Dermis microvascular lymphatic vessel endothelial cell (primary cell): ENCODE measurements around the gene MRPS25. TPM values are rescaled to one million over a fixed set of nuclear protein-coding genes. Genes with fewer than 3 reads are reported as not detected.
"Not testable (repeated sequence)": the region's sequence is repeated elsewhere in the genome, so short reads cannot be mapped to it uniquely, and the experiment has no call there.

Experiments used
- DNase-seq, 2 donors: peaks; one replicate each; pipeline versions ENCODE4 v3.0.0 to v3.0.0-alpha.2; 2010; ENCODE audit warnings: low read depth in 2 of 2
- total RNA-seq: library from RNA; depleted of rRNA; stranded (reverse); fragments of >200 nt; gene quantifications from 2 replicates; pipeline ENCODE4 v1.2.1, GENCODE V29; 2014

The MRPS25 gene
- total RNA-seq, 1 donor from 2014 or later, result 23.4 TPM

DNA sequence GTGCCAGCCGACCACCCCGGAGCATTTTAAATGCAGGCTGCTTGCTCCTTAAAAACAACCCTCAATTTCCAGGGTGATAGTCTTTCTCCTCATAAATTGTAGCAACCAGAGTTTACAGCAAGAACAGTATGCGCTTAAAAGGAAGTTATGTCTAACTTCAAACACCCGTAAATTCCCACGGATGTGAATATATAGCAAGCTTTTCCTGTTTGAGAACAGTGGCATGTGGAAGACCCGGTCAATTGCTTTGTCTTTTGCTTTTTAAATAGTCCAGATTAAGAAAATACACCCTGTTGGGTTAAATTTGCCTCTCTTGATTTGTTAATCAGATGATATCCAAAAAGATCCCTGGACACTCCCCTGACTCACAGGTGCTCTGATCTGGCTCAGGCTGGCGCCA, 20.8 kb downstream of the MRPS25 start:
- DNase-seq, result peak in 1 of 2 donors; percentile 70

DNA sequence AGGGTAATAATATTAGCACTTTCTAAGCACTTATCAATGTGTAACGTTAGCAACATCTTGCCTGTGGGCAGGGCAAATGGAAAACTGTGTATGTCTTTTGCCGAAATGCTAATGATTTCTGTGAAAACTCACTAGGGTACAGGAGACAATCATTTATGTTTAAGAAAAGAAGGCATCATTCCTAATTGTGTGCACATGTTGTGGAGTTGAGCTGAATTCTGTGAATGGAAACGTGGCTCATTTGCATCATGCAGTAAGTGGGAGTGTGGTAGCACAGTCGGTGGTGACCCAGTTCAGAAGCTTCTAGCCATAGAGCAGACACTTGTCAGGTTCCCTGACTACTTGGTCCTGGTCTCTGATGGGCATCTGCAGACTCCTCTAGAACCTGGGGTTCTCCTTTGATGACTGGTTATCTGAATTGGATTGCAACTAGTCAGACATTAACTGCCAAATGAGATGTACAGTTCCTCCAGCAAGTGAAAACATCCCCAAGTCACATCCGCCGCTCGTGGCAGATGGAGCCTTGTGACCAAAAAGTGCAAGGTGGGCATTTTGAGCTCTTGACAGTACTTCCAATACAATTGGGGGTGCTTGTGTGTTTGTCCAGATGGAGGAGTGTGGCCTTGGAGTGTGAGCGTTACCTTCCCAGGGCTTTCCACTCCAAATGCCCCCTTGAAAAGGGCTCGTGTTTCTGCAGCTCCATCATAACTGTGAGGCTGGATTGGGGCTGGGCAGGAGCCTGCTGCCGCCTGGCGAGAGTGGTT, 21.5 kb downstream of the MRPS25 start:
- no peak for DNase-seq

DNA sequence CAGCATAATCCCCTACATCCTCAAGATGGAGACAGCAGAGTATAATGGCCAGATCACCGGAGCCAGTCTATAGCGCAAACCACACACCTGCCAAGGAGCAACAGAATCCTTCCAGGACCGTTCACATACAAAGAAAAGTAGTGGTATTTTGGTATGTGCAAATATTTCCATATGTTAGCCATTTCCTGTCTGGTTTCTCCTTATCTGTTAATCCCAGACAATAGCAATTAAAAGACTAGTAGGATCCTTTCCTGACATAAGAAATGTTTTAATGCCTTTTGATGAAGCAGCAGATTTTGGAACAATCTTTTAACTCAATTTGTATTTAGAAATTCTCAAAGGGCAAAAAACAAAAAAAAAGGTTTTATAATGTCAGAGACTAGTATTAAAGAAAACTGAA, 22.2 kb downstream of the MRPS25 start:
- DNase-seq, result peak in 1 of 2 donors; percentile 56

DNA sequence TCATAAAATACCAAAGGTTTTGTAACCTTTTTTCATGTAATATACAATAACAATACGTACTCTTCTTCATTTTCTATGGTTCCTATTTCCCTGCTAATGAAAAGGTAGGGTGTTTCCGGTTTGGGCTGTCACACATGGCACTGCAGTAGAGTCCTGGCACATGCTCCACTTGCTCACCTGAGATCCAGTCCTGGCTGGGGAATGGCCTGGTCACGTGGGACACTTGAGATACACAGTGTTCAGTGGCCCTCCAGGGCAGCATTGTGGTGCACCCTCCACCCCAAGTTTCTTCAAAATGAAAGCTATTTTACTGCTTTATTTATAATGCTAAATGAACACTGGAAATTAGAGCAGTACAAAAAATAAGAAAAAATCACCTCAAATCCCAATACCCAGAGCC, 23.2 kb downstream of the MRPS25 start:
- DNase-seq, result no peak

DNA sequence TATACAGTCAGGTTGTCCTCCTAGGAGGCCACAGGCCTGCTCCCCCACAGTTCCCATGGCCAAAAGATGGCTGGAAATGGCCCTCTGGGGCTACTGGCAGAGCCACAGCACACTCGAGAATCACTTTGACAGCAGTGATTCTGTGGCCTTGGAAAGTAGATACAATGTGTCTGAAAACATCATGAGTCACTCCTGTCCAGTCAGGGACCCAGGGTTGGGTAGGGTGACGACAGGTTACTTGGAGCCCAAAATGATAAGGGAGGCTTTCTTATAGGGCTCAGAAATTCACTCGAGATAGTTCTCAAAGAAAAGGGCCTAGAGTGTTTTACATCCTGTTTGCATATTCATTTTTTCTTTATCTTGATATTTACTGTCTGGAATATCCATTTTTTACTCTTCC, 24.3 kb downstream of the MRPS25 start:
- DNase-seq, result no peak

DNA sequence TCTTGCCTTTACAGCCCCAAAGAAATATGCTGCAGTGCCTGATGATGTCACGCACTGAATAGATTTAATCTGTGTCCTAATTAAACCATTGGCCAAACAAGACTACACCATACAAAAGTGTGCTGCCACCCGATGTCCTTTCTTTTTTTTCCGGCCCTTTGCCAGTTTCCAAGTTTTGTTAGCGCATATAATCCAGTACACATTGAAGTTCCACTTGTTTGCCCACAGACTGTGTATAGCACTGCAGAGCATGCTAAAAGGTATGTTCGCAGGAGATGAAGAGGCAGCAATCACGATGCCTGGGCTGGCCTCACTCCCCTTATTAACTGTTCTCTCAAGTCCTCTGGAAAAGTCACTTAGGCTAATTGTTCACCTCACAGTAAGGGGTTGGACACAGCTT, 26.8 kb downstream of the MRPS25 start:
- DNase-seq, result no peak

DNA sequence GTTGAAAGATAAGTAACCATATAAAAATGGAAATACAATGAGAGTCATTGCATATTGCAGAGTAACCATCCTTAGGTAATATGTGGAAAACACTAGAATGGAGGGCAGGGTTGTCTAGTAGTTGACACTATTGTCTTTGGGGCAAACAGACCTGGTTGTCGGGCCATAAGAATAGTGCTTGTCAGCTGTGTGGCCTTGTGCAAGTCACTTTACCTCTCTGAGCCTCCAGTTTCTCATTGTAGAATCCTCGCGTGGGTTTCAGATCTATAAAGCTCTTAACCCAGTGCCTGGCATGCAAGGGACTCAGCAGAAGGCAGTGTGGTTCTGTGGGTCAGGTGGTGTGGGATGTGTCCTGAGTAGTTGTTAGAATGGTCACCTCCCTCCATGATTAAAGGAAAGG, 32.0 kb downstream of the MRPS25 start:
- no peak for DNase-seq

DNA sequence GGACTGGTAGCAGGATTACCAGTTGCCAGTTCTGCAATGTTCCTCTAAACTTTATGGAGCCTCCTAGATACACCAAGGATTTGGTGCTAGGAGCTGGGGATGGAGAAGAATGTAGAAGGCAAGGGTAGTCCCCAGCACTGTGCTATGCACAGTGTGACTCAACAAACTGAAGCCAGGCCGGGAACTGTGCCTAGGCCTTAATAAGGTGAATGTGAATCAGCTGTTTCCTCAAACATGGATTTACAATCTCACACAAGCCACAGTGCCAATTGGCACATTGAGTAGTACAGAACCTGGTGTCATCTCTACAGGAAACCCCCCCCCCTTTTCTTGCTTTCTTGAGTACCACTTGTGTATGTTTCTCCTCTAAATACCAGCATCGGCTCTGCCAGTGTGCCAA, 32.5 kb downstream of the MRPS25 start:
- DNase-seq, result no peak

DNA sequence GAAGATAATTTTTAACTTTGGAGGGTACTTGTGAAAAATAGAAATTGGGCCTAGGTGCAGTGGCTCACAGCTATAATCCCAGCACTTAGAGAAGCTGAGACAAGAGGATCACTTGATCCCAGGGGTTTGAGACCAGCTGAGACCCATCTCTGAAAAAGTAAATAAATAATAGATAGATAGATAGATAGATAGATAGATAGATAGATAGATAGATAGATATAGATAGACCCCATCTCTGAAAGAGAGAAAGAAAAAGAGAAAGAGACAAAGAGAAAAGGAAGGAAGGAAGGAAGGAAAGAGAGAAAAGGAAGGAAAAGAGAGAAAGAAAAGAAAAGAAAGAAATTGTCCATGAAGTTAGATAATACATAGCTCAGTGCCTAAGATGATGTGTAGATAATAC, 35.5 kb downstream of the MRPS25 start:
- no peak for DNase-seq

DNA sequence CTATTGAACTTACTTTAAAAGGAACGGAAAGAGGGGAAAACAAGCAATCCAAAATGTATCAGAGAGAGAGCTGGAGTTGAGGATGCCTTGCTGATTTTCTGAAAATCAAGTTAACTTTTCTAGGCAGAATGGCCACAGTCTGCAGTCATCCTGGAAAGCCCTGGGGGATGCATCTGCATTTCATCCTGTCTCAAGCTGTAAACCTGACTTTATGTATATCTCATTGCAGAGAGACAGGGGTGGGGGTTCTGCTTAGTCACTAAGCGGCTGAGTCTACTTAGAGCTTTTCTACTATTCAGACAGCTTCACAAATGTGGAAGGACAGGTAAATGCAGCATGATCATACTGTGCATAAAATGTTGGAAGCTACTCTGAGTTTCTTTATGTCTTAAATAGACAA, 41.4 kb downstream of the MRPS25 start:
- no peak for DNase-seq

DNA sequence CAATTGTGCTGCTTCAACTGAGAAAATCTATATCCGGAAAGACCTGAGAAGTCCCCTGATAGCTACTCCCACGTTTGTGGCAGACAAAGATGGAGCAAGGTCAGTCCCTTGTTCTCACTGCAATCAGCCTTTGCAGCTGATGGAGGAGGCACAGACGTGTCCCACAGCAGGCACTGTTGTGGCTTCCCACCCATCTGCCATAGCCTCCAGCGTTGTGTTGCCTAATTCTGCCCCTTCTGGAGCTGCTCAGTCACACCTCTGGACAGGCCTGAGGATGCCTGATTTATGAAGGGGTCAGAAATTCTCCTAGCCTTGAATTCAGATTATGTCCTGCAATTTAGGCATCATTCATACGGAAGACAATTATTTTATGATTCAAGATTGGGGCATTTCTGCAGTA, 41.9 kb downstream of the MRPS25 start:
- no peak for DNase-seq

DNA sequence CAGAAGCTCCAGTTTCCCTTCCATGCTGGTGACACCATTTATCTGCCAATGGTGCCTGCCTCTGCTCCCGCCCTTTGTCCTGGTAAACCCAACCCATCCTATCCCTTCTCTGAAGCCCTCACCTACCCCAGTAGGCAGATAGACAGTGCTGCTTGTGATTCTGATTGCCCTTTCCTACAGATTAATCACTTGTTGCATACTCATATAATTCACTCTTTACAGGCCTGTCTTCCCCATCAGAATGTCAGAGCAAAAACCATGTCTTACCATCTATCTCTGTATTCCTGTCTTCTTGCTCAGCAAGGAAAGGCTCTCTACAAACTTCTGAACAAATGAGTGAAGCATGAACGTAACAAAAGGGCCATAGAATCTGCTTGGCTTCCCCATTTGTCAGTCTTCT, 47.9 kb downstream of the MRPS25 start:
- no peak for DNase-seq

DNA sequence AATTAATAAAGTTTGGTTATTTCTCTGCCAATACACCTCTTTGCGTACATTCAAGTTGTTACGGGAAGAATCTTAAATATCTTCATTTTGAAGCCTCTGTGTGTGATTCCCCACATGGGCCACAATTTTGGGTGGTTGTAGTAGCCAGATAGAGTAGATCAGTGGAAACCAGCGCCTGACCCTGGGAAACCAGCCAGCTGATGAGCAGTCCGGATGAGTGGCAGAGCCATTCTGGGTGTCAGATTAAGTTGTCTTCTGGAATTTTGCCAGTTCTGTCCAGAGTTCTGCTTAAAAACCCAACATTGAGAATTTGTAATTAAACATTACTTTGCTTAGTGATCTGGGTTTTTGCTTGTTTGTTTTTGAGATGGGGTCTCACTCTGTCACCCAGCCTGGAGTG, 49.7 kb downstream of the MRPS25 start:
- DNase-seq, result peak; percentile 16 to 47

DNA sequence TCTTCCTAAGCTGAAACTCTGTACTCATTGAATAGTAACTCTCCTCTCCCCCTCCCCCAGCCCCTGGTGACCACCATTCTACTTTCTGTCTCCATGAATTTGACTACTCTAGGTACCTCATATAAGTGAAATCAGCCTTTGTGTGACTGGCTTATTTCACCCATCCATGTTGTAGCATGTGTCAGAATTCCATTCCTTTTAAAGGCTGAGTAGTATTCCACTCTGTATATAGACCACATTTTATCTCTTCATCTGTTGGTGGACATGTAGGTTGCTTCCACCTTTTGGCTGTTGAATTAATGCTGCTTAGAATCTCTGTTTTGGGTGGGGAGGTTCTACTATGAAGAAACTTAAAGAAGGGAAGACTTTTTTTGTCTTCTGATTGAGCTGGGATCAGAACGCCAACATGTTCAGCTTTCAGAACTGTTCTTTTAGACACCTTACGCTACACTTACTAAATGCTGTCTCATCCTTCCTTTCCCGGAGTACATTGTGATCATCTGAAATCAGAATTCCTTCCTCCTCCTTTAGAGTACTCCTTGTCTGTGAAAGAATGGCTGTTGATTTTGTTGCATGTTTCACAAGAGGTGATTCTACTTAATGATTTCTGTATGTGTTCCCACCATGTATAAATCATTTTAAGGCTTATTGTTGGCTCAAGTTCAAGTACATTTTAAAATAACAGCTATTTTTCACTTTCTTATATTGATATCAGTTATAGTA, 50.3 kb downstream of the MRPS25 start:
- no peak for DNase-seq

DNA sequence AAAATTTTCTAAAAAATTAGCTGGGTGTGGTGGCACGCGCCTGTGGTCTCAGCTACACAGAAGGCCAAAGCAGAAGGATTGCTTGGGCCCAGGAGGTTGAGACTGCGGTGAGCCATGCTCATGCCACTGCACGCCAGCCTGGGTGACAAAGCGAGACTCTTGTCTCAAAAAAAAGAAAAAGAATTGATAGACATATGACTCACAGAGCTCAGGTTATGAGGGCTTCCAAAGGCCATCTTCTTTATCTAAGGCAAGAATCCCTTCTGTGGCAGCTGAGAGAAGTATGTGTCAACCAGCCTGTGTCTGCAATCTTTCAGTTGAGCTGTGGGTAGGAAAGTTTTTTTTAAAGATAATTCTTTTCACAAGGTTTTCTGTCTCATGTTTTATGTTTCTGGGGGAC, 53.9 kb downstream of the MRPS25 start:
- no peak for DNase-seq

DNA sequence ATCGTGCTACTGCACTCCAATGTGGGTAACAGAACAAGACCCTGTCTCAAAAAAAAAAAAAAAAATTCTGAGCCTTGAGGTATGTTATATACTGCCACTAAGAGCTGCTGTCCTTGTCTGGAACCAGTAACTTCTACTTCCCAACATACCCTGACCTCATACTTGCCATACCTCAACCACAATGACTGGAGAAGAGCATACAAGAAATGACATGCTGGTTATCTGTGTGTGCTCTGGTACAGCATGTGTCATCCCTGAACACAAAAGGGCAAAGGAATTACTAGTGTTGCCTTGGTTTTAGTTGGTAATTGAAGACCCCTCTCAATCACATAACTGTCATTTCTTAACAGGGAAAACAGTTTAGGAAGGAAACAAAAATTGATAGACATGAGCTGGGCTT, 54.5 kb downstream of the MRPS25 start:
- no peak for DNase-seq

DNA sequence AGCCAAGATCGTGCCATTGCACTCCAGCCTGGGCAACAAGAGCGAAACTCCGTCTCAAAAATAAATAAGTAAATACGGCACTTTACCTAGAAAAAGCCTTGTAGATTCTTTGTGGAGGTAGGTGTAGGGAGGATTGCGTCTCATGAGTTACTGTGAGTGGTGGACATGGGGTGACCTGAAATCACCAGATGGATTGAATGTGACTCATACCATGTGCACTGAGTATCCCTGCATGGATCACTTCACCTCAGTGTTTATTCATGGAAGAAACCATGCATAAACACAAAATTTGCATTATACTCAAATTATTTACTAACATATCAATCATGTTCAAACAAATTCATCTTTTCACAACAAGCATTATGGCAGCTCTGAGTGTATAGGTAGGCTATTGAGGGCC, 55.9 kb downstream of the MRPS25 start:
- DNase-seq, result no peak

DNA sequence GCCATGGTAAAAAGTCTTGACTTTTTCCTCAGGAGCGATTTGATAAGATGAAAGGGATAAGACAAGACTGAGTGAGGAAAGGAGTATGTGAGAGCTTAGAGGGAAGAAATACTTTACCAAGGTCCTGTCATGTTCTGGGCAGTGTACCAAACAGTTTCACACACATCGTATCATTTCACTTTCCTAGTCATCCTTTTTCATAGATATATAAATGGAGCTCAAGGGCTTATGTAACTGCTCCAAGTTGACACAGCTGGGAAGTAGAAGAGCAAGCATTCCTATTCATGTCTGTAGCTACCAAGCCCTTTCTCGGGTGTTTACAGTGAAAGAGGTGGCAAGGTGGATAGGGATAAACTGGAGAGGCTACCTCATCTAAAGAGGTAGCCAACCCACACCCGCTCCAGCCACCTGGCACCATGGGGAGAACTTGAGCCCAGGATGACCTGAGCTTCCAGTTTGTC, 57.4 kb downstream of the MRPS25 start:
- no peak for DNase-seq

DNA sequence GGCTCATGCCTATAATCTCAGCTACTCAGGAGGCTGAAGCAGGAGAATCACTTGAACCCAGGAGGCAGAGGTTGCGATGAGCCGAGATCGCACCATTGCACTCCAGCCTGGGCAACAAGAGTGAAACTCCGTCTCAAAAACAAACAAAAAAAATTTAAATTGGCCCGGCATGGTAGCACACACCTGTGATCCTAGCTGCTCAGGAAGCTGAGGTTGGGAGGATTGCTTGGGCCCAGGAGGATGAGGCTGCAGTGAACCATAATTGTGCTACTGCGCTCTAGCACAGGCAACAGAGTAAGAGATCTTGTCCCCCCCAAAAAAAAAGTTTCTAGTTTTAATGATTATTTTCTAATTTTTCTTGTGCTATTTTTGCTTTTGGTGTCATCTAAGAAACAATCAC, 65.9 kb downstream of the MRPS25 start:
- not testable (repeated sequence) for DNase-seq
